Measurements from ENCODE around the gene CGN.

The CGN gene

GRCh38 chr1:151556052-151556451 lies 44.9 kb downstream of the CGN start:
- H3K4me3 ChIP-seq = no peak overlapping the region

GRCh38 chr1:151562661-151563060 lies 51.5 kb downstream of the CGN start:
- TF ChIP-seq, protein P1, sequence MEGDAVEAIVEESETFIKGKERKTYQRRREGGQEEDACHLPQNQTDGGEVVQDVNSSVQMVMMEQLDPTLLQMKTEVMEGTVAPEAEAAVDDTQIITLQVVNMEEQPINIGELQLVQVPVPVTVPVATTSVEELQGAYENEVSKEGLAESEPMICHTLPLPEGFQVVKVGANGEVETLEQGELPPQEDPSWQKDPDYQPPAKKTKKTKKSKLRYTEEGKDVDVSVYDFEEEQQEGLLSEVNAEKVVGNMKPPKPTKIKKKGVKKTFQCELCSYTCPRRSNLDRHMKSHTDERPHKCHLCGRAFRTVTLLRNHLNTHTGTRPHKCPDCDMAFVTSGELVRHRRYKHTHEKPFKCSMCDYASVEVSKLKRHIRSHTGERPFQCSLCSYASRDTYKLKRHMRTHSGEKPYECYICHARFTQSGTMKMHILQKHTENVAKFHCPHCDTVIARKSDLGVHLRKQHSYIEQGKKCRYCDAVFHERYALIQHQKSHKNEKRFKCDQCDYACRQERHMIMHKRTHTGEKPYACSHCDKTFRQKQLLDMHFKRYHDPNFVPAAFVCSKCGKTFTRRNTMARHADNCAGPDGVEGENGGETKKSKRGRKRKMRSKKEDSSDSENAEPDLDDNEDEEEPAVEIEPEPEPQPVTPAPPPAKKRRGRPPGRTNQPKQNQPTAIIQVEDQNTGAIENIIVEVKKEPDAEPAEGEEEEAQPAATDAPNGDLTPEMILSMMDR (IDR thresholded peaks at IDR 0.05) = no peak
- DNase-seq (ENCODE audit: low spot score) = no peak
- no peak overlapping the region for H3K4me3 ChIP-seq
- H3K27ac ChIP-seq = no peak overlapping the region

More at GRCh38 chr1:151556052-151556451, 44.9 kb downstream of the CGN start:
- no peak for DNase-seq (ENCODE audit: low spot score)
- no peak overlapping the region for H3K27ac ChIP-seq
- TF ChIP-seq, protein P1 (IDR thresholded peaks at IDR 0.05) = no peak

GRCh38 chr1:151563376-151563775 lies 52.2 kb downstream of the CGN start:
- TF ChIP-seq, protein P1 (IDR thresholded peaks at IDR 0.05) = no peak
- Histone ChIP-seq H3K4me3 (no peak overlapping the region), H3K27ac (no peak overlapping the region)
- DNase-seq (ENCODE audit: low spot score) = no peak

DNA sequence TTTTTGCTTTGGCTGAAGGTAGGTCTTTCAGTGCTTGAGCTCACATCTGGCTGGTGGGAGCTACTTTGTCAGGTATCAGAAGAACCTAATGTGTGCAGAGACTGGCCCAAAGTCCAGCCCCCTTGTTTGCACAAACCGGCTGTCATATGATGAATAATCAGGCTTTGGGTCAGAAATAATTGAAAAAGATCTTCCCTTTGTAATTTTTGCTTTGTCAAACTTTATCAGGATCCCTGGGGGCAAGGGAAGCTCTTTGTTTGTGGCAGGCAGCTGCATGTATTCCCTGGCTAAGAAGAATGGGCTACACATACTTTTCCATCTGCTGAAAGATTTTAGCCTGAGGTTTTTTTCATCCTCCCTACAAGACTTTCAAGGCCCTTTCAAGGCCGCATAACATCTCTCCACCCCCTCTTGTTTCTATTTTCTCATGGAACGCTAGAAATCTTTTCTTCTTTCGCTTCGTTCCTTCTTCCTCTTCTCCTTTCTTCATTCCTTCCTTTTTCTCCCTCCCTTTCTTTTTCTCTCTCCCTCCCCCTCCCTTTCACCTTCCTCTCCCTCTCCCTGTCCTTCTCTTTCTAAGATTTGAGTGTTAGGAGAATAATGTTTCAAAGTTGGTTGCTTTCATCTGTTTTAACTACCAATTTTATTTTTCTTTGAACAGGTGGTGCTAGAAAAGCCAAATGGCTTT lies 54.5 kb downstream of the CGN start:
- DNase-seq (ENCODE audit: low spot score) = no peak
- no peak overlapping the region for H3K27ac ChIP-seq
- no peak overlapping the region for H3K4me3 ChIP-seq
- TF ChIP-seq, protein P1 (IDR thresholded peaks at IDR 0.05) = no peak

DNA sequence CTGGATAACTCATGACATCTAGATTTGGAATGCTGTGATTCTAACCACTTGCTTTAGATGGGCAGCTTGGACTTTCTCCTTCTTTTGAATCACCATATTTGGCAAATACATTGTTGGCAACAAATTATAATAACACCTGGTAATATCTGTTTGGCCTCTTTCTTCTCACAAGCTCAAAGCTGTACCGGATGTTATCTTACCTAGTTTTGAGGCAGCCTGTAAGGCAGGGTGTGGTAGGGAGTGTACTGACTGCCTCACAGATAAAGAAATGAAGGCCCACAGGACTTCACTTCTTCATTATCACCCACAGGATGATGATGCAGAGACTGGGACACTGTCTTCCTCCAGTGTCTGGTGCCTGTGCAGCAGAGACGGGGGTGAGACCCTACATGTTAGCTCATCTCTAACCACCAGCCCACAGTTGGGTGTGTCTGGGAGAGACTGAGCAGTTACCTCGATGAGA lies 57.5 kb downstream of the CGN start:
- Histone ChIP-seq H3K4me3 (no peak overlapping the region), H3K27ac (no peak overlapping the region)
- TF ChIP-seq, protein P1 (IDR thresholded peaks at IDR 0.05) = no peak
- no peak for DNase-seq (ENCODE audit: low spot score)

DNA sequence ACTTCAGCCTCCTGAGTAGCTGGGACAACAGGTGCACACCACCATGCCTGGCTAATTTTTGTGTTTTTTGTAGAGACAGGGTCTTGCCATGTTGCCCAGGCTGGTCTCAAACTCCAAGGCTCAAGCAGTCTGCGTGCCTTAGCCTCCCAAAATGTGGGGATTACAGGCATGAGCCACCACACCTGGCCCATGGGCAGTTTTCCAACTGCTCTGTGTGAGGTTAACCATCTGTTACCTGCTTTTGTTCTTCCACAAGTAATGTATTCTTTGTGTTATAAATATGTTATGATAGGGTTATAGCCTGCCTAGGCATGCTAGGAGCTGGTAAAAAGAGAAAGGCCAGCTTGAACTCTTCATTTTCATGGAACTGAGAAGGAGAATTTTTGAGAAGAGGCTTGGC lies 59.6 kb downstream of the CGN start:
- DNase-seq (ENCODE audit: low spot score) = no peak
- TF ChIP-seq, protein P1 (IDR thresholded peaks at IDR 0.05) = no peak
- H3K27ac ChIP-seq = no peak overlapping the region
- H3K4me3 ChIP-seq = no peak overlapping the region
